GM19193 (cell line): ENCODE measurements around the gene MSL3B.

ENCODE experiments used
- POLR2A ChIP-seq: IDR thresholded peaks from 4 replicates; pipeline ENCODE4 v1.6.1; 2011; ENCODE audit not compliant: insufficient read depth, insufficient read length; ENCODE audit errors: extremely low read depth

Gene MSL3B

GRCh38 chr2:233844064-233844807 lies 23.9 kb downstream of the MSL3B start:
- no peak for TF ChIP-seq POLR2A

GRCh38 chr2:233841183-233841582 lies 27.0 kb downstream of the MSL3B start:
- TF ChIP-seq POLR2A: no peak

DNA sequence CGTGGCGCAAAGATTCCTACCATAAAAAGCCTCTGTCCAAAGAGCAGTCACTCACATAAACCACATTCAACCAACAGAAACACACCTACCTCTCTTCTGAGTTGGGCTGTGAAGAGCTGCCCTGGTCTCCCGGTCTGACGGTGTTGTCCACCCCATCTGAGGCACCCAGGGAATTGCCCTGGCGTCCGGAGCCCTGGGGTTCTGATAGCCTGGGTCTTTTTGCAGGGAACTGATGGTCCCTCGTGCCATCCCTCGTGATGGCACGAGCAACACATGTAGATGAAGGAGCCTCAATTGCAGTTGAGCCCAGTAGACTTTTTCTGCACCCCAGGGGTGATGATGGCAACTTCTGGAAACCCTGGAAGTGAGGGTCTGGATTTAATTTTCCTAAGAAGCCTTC lies 27.7 kb downstream of the MSL3B start:
- no peak for TF ChIP-seq POLR2A

GRCh38 chr2:233839447-233839820 lies 28.8 kb downstream of the MSL3B start:
- TF ChIP-seq POLR2A: no peak

DNA sequence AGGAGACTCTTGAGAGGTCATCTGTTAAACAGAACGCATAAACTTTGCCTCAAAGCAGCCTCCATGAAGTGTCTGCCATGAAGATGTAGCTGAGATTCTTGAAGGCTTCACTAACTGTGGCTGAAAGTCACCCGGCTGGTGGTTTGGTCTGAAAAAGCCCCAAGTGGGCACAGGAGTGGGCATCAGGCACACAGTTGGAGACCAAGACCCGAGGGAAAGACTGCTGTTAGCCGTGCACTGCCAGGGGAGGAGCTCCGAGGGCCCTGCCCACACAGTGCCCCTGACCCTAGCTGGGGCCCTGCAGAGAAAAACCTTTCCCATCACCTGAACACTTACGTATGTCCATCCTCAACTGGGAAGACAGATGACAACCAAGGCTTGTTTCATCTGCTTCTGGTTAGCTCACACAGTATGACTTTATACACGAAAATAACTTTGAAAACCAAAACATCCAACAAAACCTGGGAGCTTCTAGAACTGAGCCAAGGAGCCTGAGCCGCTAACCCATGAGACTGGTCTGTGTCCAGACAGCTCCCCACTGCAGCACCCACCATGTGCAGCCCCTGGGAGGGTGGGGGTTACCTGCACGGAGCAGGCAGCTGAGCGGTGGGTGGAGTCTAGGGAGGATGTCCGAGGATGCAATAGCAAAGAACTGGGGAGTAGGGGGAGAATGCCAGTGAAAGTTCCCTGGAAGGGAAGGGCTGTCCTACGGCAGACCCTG lies 29.3 kb downstream of the MSL3B start:
- no peak for TF ChIP-seq POLR2A

DNA sequence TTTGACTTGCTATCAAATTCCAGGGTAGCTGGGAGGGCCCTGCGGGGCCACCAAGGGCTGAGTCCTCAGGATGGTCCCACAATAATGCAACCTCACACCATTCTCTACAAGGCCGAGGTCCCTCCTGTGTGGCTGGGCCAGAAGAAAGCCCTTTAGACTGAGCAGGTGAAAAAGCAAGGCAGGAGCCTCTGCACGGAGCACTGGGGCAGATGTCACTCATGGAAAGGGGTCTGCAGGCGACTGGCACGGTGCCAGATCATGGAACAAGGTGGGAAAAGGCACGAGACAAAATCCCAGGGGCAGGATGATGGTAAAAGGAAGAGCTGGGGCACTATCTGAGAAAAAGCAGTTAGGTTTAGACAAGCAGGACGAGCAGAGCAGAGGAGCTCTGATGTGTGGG lies 29.9 kb downstream of the MSL3B start:
- TF ChIP-seq POLR2A: no peak

DNA sequence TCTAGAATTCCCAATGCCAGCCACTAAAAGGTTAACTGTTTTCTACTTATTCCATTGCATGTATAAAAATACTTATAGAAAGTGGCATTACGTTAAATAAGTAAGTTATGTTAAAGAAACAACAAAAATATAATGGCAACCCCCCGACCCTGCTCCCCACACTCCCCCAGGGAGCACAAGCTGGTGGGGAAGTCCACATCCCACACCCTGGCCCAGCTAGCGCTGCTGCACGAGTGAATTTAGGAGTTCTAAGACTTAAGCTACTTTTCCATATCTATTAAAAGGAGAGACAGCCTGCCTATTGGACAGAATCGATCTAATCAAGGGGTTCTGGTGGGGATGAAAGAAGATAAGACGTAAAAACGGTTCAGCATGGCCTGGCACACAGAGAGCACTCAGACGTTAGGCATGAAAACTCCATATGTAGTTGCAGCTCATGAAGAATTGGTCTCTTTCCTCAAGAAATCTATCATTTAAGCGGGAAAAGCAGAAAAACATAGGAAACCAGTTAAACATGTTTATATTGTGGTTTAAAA lies 30.4 kb downstream of the MSL3B start:
- TF ChIP-seq POLR2A: no peak

- TF ChIP-seq POLR2A: no peak
Measured at GRCh38 chr2:233836359-233836758, 31.8 kb downstream of the MSL3B start.

DNA sequence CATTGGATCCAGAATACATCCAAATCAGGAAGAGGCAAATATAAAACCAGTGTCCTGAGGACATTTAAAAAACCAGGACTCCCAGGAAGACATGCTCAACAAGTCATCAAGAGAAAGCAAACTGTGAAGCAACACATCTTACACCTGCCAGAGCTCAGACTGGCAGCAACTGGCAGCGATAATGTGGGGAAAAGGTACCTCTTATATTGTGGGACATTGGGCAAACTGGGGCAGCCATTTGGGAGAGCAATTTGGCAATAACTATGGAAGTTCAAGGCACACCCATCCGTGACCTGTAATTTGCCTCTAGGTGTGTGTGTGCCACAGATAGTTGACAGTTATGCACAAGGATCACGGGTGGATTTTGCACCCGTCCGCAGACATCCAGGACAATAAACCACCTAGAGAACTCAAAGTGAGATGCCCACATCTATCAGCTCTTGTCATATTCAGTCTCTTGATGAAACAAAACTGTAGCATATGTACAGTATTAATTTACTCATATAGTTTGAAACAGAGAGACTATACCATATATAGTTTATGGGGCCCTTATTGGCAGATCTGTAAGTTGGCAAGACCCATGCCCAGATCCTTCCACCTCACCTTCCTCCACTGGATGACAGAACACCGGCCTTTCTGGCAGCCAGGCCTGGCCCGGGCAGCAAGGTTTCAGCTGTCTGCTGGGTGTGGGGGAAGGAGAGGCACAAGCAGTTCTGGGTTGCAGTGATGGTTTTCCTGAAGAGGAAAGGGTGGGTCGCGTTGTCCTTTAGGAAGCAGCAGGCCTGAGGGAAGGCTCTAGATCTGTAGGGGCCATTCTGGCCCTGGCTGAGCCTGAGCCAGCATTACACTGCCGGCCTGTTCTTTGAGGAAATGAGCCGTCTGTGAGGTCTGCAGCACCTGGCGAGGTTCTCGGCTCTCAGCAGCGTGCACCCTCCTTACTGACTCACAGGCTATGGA lies 32.7 kb downstream of the MSL3B start:
- TF ChIP-seq POLR2A: no peak

DNA sequence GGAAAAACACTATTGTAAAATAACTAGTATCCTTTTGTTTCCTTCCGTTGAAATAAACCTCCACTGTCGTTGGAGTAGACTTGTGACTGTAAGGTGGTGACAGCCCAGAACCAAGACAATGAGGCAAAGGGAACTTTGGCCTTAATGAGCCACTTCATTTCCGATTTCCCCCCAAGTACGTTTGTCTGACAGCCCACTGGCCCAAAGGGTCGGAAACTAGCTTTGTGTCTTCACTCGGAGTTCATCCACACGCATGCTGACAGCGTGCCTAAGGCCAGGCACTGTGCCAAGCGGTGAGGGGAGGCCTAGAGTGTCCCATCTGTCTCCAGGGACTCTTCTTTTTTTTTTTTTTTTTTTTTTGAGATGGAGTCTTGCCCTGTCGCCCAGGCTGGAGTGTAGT lies 34.8 kb downstream of the MSL3B start:
- TF ChIP-seq POLR2A: no peak

DNA sequence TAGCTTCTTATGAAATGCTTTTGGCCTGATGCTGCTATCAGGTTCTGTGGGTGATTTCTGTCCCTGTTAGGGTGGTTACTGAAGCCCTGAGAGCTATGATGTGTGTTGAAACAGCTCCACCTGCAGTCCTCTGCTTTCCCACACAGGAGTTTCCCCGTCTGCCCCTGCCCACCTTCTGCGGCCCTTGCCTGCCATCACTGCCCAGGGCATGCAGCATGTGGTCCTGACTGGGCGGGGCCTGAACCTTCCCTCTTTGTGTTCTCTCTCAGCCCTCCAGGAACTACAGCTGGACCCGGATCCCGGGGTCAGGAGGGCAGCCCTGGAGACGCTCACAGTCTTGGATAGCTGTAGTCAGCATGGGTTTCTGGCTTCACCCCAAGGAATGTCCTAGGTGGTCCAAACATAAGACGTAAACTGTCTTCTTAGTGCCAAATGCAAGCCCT lies 35.3 kb downstream of the MSL3B start:
- TF ChIP-seq POLR2A: no peak

- TF ChIP-seq POLR2A: no peak
Measured at GRCh38 chr2:233832414-233832813, 35.8 kb downstream of the MSL3B start.

DNA sequence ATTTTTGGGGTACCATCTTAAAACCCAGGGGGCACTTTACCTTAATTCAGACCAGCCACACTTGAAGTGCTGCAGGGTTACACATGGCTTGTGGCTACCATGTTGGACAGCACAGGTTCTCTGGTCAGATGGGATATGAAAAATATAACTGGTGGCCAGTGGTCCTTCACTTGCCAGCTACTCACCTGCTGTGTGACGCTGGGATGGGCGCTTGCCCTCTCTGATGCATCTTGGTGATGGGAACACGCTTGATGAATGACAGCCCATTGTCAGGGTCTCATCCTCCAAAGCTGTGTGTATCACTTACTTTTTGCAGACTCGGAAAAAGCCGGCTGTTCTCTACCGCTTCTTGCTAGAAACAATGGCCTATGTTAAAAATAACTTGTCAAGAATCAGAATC lies 36.3 kb downstream of the MSL3B start:
- no peak for TF ChIP-seq POLR2A

- no peak for TF ChIP-seq POLR2A
Measured at GRCh38 chr2:233831011-233831721, 37.0 kb downstream of the MSL3B start.
